Peyer's patch (tissue), 4 donors: Measurements from ENCODE around the gene RCVRN. TPM values are rescaled to one million over a fixed set of nuclear protein-coding genes. Genes with fewer than 3 reads are reported as not detected.

Experiments
- DNase-seq, 3 donors: peaks; one replicate each; pipeline ENCODE4 v3.0.0-alpha.2; 2017 to 2019
- H3K27ac ChIP-seq, 4 donors: fragments of 200-600 bp; sonication (generic); one replicate each; pipeline ENCODE4 v1.5.1; 2016 to 2019
- H3K27me3 ChIP-seq, 2 donors: fragments of 200-600 bp; sonication (generic); one replicate each; pipeline ENCODE4 v1.5.1; 2019
- H3K36me3 ChIP-seq, 3 donors: fragments of 200-600 bp; sonication (generic); one replicate each; pipeline ENCODE4 v1.5.1; 2016 to 2019
- H3K4me1 ChIP-seq, 4 donors: fragments of 200-600 bp; sonication (generic); one replicate each; pipeline ENCODE4 v1.5.1; 2016 to 2019
- H3K4me3 ChIP-seq, 4 donors: fragments of 200-600 bp; sonication (generic); 1 replicate in 3 of 4; 2 replicates in 1 of 4; pipeline ENCODE4 v1.5.1; 2016 to 2019; ENCODE audit warnings: mild to moderate bottlenecking in 1 of 4
- H3K9me3 ChIP-seq, 4 donors: fragments of 200-600 bp; sonication (generic); one replicate each; pipeline ENCODE4 v1.5.1; 2016 to 2019; ENCODE audit warnings: mild to moderate bottlenecking in 1 of 4
- CTCF ChIP-seq, 6 experiments: fragments of 450-650 bp in 4 of 6; fragments of 200-600 bp in 2 of 6; sonication (generic) in 1 of 6; IDR thresholded peaks; one replicate each; pipeline ENCODE4 v1.5.1; 2017 to 2019; ENCODE audit warnings: antibody characterized with exemption in 6 of 6, mild to moderate bottlenecking in 3 of 6, moderate library complexity in 1 of 6
- POLR2A ChIP-seq, 2 donors: fragments of 450-650 bp; IDR thresholded peaks; one replicate each; pipeline ENCODE4 v1.5.1; 2017; ENCODE audit warnings: antibody characterized with exemption in 2 of 2, mild to moderate bottlenecking in 2 of 2, moderate library complexity in 2 of 2
- total RNA-seq, 4 donors: library from RNA; depleted of rRNA; stranded (reverse); fragments of >200 nt; gene quantifications; one replicate each; pipeline ENCODE4 v1.1.0, GENCODE V29; 2016

The RCVRN gene
- total RNA-seq, 4 donors from 2014 or later = not detected

GRCh38 chr17:9917131-9917530 is 12.1 kb upstream of the RCVRN start:
- H3K36me3 ChIP-seq = peaks cover 0 to 7% (median 0%) of the 10 kb centered on the region in 3 donors
- TF ChIP-seq POLR2A (IDR thresholded peaks at IDR 0.05) (no peak), CTCF (IDR thresholded peaks at IDR 0.05) (no peak)
- no peaks in the 10 kb centered on the region for H3K4me1 ChIP-seq
- no peak overlapping the region for H3K27ac ChIP-seq
- no peak overlapping the region for H3K4me3 ChIP-seq
- no peaks in the 10 kb centered on the region for H3K27me3 ChIP-seq
- no peak for DNase-seq
- H3K9me3 ChIP-seq = no peaks in the 10 kb centered on the region

GRCh38 chr17:9916108-9916507 is 11.0 kb upstream of the RCVRN start:
- DNase-seq = no peak
- Histone ChIP-seq H3K27me3 (no peaks in the 10 kb centered on the region), H3K36me3 (peaks cover 0 to 7% (median 0%) of the 10 kb centered on the region in 3 donors), H3K4me1 (no peaks in the 10 kb centered on the region), H3K9me3 (no peaks in the 10 kb centered on the region), H3K4me3 (no peak overlapping the region), H3K27ac (no peak overlapping the region)
- TF ChIP-seq CTCF (IDR thresholded peaks at IDR 0.05) (no peak), POLR2A (IDR thresholded peaks at IDR 0.05) (no peak)

GRCh38 chr17:9913476-9913875 is 8.4 kb upstream of the RCVRN start:
- TF ChIP-seq POLR2A (IDR thresholded peaks at IDR 0.05) = no peak
- no peak for TF ChIP-seq CTCF (IDR thresholded peaks at IDR 0.05)
- no peak for DNase-seq
- Histone ChIP-seq H3K4me1 (no peaks in the 10 kb centered on the region), H3K27ac (no peak overlapping the region), H3K27me3 (no peaks in the 10 kb centered on the region), H3K36me3 (peaks cover 0 to 7% (median 0%) of the 10 kb centered on the region in 3 donors), H3K4me3 (no peak overlapping the region), H3K9me3 (no peaks in the 10 kb centered on the region)

- Histone ChIP-seq H3K36me3 (peaks cover 0 to 7% (median 0%) of the 10 kb centered on the region in 3 donors), H3K9me3 (no peaks in the 10 kb centered on the region), H3K4me3 (no peak overlapping the region), H3K4me1 (no peaks in the 10 kb centered on the region), H3K27ac (no peak overlapping the region), H3K27me3 (no peaks in the 10 kb centered on the region)
- no peak for DNase-seq
- TF ChIP-seq CTCF (IDR thresholded peaks at IDR 0.05) = no peak
- no peak for TF ChIP-seq POLR2A (IDR thresholded peaks at IDR 0.05)
These were observed 7.3 kb upstream of the RCVRN start for GRCh38 chr17:9912121-9913099.

GRCh38 chr17:9911089-9911488 is 6.0 kb upstream of the RCVRN start:
- Histone ChIP-seq H3K9me3 (no peaks in the 10 kb centered on the region), H3K27ac (no peak overlapping the region), H3K4me1 (no peaks in the 10 kb centered on the region), H3K4me3 (no peak overlapping the region), H3K36me3 (peaks cover 0 to 7% (median 0%) of the 10 kb centered on the region in 3 donors), H3K27me3 (no peaks in the 10 kb centered on the region)
- no peak for DNase-seq
- TF ChIP-seq POLR2A (IDR thresholded peaks at IDR 0.05) (no peak), CTCF (IDR thresholded peaks at IDR 0.05) (no peak)
